ENCODE data around the gene BARD1.
"Not testable (repeated sequence)": the region's sequence is repeated elsewhere in the genome, so short reads cannot be mapped to it uniquely, and the experiment has no call there.

BARD1 gene

GRCh38 chr2:214801768-214802397 lies 7.6 kb downstream of the BARD1 start:
- Histone ChIP-seq H3K4me1 (ENCODE audit: low read depth, poor library complexity, severe bottlenecking) (peaks cover 30% of the 10 kb centered on the region), H3K27me3 (ENCODE audit: insufficient read depth, low read depth) (no peaks in the 10 kb centered on the region), H3K27ac (no peak overlapping the region), H4K20me1 (ENCODE audit: insufficient read depth) (peaks cover 37% of the 10 kb centered on the region), H3K36me3 (ENCODE audit: insufficient read depth) (no peaks in the 10 kb centered on the region; the same call in 1 of the 2 replicates), H3K9ac (no peak overlapping the region), H3K79me2 (ENCODE audit: insufficient read depth, low read depth) (peaks cover 97% of the 10 kb centered on the region), H2AFZ (ENCODE audit: low read depth) (no peak overlapping the region), H3K4me2 (no peak overlapping the region), H3K4me3 (IDR thresholded peaks at IDR 0.05; ENCODE audit: insufficient read depth, low read depth, low read length) (no peak overlapping the region)
- TF ChIP-seq CTCF (conservative IDR thresholded peaks at IDR 0.05; ENCODE audit: low read depth, low read length): no peak

- no peak overlapping the region for H3K4me2 ChIP-seq
- no peak overlapping the region for H2AFZ ChIP-seq (ENCODE audit: low read depth)
- no peaks in the 10 kb centered on the region; the same call in 1 of the 2 replicates for H3K36me3 ChIP-seq (ENCODE audit: insufficient read depth)
- no peak overlapping the region for H3K9ac ChIP-seq
- H3K27ac ChIP-seq: no peak overlapping the region
- no peaks in the 10 kb centered on the region for H3K27me3 ChIP-seq (ENCODE audit: insufficient read depth, low read depth)
- peaks cover 22% of the 10 kb centered on the region for H3K4me1 ChIP-seq (ENCODE audit: low read depth, poor library complexity, severe bottlenecking)
- H4K20me1 ChIP-seq (ENCODE audit: insufficient read depth): peaks cover 37% of the 10 kb centered on the region
- TF ChIP-seq CTCF (conservative IDR thresholded peaks at IDR 0.05; ENCODE audit: low read depth, low read length): no peak
- H3K79me2 ChIP-seq (ENCODE audit: insufficient read depth, low read depth): peaks cover 97% of the 10 kb centered on the region
- no peak overlapping the region for H3K4me3 ChIP-seq (IDR thresholded peaks at IDR 0.05; ENCODE audit: insufficient read depth, low read depth, low read length)
Measured at GRCh38 chr2:214801068-214801467, 8.4 kb downstream of the BARD1 start.

GRCh38 chr2:214800180-214800579 lies 9.3 kb downstream of the BARD1 start:
- no peak overlapping the region for H3K27ac ChIP-seq
- no peaks in the 10 kb centered on the region for H3K27me3 ChIP-seq (ENCODE audit: insufficient read depth, low read depth)
- H3K4me2 ChIP-seq: no peak overlapping the region; the same call in 1 of the 2 replicates
- H3K4me1 ChIP-seq (ENCODE audit: low read depth, poor library complexity, severe bottlenecking): peaks cover 14% of the 10 kb centered on the region
- H3K79me2 ChIP-seq (ENCODE audit: insufficient read depth, low read depth): peaks cover 97% of the 10 kb centered on the region
- no peak overlapping the region for H2AFZ ChIP-seq (ENCODE audit: low read depth)
- peaks cover 32% of the 10 kb centered on the region for H4K20me1 ChIP-seq (ENCODE audit: insufficient read depth)
- H3K9ac ChIP-seq: no peak overlapping the region
- no peaks in the 10 kb centered on the region; the same call in 1 of the 2 replicates for H3K36me3 ChIP-seq (ENCODE audit: insufficient read depth)
- no peak for TF ChIP-seq CTCF (conservative IDR thresholded peaks at IDR 0.05; ENCODE audit: low read depth, low read length)
- no peak overlapping the region for H3K4me3 ChIP-seq (IDR thresholded peaks at IDR 0.05; ENCODE audit: insufficient read depth, low read depth, low read length)

GRCh38 chr2:214796911-214797310 lies 12.6 kb downstream of the BARD1 start:
- H3K27me3 ChIP-seq (ENCODE audit: insufficient read depth, low read depth): no peaks in the 10 kb centered on the region
- H4K20me1 ChIP-seq (ENCODE audit: insufficient read depth): peaks cover 24% of the 10 kb centered on the region
- peaks cover 6% of the 10 kb centered on the region for H3K4me1 ChIP-seq (ENCODE audit: low read depth, poor library complexity, severe bottlenecking)
- no peak overlapping the region for H2AFZ ChIP-seq (ENCODE audit: low read depth)
- no peak for TF ChIP-seq CTCF (conservative IDR thresholded peaks at IDR 0.05; ENCODE audit: low read depth, low read length)
- no peak overlapping the region for H3K4me2 ChIP-seq
- no peak overlapping the region for H3K9ac ChIP-seq
- peaks cover 10% of the 10 kb centered on the region; the same call in 1 of the 2 replicates for H3K36me3 ChIP-seq (ENCODE audit: insufficient read depth)
- H3K4me3 ChIP-seq (IDR thresholded peaks at IDR 0.05; ENCODE audit: insufficient read depth, low read depth, low read length): no peak overlapping the region
- H3K79me2 ChIP-seq (ENCODE audit: insufficient read depth, low read depth): peaks cover 83% of the 10 kb centered on the region
- no peak overlapping the region for H3K27ac ChIP-seq

GRCh38 chr2:214783181-214783580 lies 26.3 kb downstream of the BARD1 start:
- H3K79me2 ChIP-seq (ENCODE audit: insufficient read depth, low read depth): peaks cover 55% of the 10 kb centered on the region; the same call in 1 of the 2 replicates
- not testable (repeated sequence) for H3K27me3 ChIP-seq (ENCODE audit: insufficient read depth, low read depth); H4K20me1 ChIP-seq (ENCODE audit: insufficient read depth); H2AFZ ChIP-seq (ENCODE audit: low read depth); H3K27ac ChIP-seq; H3K9ac ChIP-seq; H3K4me3 ChIP-seq (IDR thresholded peaks at IDR 0.05; ENCODE audit: insufficient read depth, low read depth, low read length); H3K4me1 ChIP-seq (ENCODE audit: low read depth, poor library complexity, severe bottlenecking); H3K4me2 ChIP-seq
- peaks cover 10% of the 10 kb centered on the region; the same call in 1 of the 2 replicates for H3K36me3 ChIP-seq (ENCODE audit: insufficient read depth)
